A204.1 (cell line): Measurements from ENCODE around the gene DST.
A peak's percentile ranks its signal among the peaks of the same experiment; 100 is the strongest.

Experiments used
- FAIRE-seq: peaks from 2 replicates; lab custom pipeline; 2012; peaks lifted over from hg19 to GRCh38; lab: Jason Lieb, UNC

DST gene

DNA sequence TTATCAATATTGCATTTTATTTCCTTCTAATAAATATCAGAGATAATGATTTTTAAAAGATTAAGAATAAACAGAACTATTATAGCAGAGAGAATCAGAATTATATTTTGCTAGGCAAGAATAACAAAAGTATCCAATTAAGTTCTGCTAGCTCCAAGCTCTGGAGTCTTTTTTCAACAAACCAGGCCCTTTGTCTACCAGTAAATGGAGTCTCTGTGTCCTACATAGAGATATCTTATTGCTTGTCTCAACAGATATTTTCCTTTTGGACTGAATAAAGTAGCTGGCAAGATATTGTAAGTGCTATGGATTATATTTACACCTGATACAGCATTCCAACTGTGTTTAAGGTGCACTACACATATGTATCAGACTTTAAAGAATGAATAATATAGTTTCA lies 107.1 kb downstream of the DST start:
- FAIRE-seq, result no peak

DNA sequence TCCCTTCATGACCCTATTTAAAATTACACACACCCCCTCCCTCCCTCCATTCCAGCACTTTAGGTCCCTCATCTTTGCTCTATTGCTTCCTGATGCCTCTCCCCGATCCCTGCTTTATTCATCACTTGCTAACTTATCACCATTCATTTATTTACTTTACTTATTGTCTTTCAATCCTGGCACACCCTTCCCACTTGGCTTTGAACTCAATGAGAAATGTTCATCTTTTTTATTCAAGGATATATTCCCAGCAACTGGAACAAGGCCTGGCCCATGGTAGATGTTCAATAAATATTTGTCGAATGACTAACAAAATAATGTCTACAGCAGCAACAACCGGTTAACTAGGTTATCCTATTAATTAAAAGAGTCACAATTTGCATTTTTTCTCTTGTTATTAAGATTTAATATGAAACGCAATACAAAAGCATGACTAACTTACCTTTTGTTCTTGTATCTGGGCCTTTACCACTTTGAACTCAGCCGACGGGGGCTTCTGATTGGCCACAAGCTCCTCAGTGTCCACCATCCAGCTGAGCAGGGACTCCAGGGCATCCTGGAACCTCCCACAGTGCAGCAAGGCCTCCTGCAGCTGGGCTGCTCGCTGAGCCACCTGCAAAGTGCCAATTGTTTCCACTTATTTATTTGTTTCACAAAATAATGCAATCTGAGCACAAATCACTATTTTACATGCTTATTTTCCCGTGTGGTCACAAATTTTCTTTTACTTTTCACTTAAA lies 107.8 kb downstream of the DST start:
- no peak for FAIRE-seq

DNA sequence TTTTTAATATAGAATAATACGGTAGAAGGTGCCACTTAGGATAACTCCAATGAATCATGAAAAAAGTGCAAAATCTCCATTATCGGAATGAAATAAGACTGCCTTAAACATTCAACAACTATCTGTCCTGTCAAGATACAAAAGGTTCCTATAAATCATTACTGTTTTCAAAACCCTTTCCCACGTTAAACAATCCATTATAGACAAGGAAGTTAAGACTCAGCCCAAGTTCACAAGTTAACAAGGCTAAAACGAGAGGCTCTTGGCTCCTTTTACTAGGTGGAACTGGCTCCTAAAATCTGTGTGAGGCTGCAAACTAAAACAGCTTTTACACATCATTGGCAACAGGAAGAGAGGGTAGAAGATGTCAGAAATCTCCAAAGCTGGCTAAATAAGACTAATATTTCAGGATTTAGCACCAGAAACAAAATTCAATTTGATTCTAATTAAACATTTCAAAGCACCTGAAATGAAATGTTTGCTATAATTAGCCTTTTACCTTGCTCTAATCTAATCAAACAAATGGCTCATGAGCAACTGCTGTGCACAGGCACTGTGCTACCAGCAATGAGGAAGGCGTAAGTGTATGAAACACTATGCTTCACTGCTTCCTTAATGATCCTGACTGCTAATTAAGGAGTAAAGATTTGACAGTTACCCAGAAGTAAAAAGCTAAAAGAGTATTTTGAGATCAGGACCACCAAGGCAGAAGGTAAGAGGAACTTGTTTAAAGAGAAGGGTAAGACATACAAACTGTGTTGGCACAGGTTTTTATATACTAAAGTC lies 109.7 kb downstream of the DST start:
- FAIRE-seq, result no peak

DNA sequence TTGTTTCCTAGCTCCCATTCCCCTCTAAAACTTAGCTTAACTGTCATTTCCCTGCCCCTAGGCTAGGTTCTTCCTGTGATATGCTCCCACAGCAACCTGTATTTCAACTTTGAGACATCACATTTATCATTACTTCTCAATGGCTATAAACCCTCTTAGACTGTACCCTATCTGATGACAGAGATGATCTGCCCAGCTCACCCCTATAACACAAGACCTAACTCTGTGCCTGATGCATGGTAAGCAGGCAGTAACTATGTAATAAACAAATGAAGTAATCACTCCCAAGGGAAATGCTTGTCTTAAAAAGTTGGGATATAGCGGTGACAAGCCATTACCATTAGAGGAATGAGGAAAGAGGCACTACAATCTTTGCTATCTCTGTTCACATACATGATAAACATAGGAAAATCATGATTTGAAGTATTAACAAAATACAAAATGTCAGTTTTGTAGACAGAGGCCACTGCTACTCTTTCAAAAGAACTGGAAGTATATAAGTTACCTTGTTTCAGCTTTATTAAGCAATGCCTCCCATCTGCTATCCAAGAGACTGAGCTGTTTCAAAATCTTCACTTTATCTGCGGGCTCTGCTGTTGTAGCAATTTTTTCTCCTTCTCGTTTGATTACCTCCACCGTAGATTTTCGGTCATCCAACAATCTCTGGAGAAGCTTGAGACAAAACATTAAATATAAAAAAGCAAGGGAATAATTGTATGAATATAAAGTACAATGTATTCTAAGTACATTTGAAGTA lies 110.7 kb downstream of the DST start:
- FAIRE-seq, result no peak

DNA sequence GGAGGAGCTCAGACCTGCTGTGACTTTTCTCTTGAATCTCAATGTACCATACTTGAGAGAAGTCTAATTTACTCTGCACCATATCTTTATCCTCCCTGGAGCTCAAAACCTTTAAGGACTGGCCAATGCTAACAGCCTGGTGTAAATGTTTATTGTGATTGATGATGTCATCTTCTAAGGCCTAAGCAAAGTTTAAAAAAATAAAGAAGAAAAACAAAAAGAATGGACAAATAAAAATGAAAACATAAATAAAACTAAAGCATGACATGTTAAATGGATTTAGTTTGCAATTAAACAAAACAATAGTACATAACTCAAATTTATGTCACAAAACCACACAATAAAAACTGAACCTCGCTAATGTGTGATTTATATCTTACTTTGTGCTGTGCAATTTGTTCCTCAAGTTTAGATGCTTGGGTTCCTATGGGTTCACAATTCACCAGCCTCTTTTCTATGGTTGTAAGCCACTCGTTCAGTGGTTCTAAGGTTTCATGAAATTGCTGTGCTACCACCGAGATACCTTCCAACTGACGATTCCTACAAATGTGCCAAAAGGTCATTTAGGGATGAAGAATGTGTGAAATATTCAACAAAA lies 113.0 kb downstream of the DST start:
- no peak for FAIRE-seq

DNA sequence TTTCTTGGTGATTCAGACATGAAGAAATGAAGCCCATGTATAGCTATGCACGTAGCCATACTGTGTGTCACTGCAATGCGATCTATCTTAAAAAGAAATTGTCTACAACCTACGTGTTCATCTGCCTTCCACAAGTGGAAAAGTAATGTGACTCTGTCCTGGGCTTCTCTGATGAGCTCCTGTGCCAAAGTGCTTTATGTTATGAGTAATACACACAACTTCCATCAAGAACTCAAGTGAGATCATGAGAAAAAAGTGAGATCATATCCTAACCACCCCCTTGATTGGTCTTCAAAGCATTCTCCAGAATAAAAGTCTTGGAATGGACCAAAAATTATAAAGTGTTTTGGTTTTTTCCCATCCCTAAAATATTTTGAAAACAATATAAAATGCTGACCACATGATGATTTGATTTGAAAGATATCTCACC lies 114.3 kb downstream of the DST start:
- no peak for FAIRE-seq

DNA sequence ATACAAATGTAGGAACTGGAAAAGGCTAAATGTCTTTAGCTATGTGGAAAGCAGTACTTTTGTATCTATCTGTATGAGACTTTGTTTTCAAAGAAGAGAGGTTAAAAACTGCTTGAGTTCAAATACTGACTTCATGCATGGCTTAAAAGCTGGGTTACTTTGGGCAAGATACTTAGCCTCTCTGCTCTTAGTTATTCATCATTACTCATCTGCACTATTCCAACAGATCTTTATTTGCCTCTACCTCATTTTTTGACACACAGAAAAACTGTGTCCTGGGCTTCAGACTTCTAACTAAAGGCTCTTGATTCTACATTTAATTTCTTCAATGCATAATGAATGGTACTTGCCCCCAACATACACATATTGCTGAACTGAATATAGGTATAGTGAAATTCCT lies 114.8 kb downstream of the DST start:
- FAIRE-seq, result no peak

DNA sequence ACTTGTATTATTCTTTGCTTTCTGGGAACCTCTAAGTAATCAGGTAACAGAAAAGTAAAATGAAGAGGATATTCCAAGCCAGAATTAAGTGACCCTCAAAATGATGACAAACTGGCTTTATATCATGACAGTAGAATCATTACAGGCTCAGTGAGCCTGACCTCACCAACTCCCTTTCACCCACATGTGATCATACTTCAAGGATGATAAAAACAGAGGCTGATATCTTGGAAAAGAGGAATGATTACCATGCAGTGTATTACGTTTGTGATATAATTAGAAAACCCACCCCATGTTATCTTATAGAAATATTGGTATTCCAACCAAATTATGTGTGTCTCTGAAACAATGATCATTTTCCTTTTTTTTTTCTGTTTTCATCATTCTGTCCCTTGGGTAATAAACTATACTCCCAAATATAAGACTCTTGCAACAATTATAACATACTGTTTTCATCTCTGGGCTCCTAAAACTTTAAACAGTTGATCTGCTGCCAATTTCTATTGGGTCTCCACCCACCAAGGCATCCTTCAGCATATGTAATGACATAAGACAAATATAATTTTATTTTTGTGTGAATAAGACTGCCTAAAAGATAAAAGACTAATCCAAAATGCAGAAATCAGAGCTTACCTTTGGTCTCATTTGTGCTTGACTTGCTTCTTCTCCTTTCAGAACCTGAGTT lies 115.7 kb downstream of the DST start:
- FAIRE-seq, result no peak

DNA sequence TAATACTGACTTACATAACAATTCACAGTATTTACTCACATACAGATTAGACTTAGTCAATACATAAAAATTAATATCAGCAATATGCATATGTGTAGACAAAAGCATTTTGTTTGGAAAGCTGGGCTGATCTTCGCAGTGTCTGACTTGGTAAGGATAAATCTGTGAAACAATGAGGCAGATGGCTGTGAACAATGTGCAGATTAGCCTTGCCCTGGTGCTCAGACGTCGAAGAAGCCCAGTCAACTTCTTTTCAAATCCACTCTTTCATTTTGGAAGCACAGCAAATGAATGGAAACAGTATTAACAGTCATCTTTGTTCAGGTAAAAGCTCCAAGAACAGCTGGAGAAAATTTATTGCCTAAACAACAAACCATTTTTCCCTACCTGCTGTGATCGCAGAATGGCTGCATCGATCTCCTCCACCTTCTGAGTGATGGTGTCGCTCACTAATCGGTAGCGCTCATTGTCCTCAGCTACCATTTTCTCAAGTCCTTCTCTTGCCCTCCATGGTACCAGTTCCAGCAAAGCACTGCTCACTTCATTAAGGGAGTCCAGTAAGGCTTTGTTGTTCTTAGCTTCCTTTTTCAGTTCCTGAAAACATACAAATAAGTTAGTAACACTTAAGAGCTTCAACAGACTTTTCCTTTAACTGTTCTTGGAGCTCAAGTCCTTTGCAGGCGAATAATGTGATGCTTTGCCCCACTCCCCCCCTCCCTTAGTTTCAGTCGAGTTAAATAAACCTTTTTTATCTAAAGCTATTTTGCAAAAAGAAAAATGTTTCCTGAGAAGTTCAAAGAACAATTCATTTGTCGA lies 116.5 kb downstream of the DST start:
- no peak for FAIRE-seq

DNA sequence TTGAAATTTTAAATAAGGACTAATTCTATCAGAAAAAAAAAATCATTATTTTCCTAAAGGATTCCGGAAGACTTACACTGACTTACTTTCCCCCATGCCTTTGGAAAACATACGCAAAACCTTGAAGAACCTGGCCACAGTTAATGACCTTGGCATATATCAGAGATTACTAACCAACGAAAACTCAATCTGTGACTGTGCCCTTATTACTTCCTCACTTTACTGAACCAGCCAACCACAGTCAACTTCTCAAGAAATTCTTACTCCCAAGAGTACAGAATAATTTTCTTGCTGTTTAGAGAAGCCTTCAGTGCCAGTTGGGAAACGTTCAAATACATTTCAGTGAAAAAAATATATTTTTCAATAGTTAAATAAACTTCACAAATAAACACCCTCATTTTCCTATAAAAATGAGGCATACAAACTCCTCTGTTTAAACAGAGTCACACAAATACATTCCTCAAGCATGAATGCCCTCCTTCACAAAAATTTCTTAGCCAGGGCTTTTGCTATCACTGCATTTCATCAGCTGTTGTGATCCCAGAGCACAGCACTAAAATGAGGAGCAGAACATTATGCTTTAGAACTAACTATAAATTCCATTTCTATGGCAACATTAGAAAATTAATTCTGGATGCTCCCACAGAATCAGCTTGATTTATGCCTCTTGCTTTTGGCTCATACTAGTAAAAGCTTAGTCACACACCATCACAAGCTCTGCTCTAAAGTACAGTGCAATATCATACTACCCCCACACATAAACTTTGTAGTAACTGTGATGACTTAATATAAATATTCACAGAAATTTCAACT lies 117.6 kb downstream of the DST start:
- no peak for FAIRE-seq

DNA sequence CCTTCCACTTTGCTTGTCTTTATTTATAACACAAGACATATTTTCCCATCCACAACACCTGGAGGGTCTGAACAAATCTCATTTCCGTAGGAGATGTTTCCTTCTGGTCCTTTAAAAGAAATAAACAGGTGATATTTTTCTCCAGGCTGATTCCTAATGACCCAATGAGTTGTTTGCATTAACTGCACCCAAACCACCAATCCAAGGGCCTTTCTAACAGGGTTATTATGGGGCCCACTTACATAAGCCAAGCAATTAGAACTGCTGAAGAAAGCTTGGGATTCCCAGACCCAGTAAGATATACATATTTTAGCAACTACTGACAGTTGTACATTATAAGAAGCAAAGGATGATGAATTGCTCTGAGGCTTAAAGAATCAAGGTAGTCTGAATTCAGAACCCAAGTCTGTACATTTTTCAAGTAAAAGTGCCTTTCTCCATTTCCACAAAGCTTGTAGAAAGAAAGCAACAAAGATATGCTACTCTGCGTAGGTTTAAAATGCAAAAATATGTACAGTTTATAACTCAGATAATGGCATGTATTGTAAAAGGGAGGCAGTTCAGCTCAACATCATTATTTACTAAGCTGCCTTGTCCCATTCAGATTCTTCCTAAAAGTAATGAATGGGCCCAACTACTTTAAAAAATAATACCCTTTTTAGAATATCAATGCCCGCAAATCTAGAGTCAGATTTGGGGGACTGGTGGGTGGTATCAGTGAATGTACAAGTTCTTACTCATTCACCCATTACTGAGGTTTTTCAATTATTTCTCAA lies 120.0 kb downstream of the DST start:
- FAIRE-seq, result no peak

DNA sequence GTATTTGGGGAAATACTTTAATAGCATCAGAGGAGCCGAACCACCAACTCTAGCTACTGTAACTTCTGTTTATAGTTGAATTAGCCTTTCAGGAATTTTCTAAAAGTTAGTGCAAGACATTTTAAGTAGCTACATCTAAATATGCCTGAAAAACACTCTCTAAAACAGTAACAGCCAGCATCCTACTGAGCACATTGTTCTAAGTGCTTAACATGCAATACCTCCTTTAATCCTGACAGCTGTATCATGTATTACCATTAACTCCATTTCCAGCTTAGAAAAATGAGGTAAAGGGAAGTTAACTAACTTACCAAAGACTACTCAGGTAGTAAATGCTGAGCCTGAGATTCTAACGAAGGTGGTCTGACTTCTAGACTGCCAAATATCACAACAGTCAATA lies 120.7 kb downstream of the DST start:
- no peak for FAIRE-seq

DNA sequence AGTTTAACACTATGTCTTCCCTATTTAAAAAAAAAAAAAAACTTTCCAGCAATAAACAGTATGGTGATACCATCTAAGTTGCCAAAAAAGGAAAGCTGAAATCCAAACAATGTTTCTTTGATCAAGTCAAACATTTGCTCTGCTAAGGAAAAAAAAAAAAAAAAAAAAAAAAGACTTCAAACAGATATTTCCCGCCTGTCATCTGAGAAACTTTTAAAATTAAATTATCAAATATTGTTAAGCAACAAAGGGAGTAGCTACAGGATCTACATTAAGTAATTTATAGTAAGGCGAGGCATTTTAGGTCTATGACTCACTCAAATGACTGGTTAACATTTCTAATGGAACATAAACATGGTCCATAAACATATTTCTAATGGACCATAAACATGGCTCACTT lies 121.2 kb downstream of the DST start:
- no peak for FAIRE-seq

DNA sequence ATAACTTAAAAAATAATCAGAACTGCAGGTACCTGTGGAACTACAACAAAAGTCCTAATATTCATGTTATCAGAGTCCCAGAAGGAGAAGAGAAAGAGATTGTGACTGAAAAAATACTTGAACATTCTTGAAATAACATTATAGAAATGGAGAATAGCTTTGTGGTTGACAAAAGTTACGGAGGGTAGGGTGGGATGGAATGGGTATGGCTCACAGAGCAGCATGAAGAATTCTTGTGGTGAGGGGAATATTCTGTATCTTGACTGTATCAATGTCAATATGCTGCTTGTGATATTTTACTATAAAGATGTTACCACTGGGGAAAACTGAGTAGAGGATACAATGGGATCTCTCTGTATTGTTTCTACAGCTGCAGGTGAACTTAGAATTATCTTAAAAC lies 122.5 kb downstream of the DST start:
- no peak for FAIRE-seq

DNA sequence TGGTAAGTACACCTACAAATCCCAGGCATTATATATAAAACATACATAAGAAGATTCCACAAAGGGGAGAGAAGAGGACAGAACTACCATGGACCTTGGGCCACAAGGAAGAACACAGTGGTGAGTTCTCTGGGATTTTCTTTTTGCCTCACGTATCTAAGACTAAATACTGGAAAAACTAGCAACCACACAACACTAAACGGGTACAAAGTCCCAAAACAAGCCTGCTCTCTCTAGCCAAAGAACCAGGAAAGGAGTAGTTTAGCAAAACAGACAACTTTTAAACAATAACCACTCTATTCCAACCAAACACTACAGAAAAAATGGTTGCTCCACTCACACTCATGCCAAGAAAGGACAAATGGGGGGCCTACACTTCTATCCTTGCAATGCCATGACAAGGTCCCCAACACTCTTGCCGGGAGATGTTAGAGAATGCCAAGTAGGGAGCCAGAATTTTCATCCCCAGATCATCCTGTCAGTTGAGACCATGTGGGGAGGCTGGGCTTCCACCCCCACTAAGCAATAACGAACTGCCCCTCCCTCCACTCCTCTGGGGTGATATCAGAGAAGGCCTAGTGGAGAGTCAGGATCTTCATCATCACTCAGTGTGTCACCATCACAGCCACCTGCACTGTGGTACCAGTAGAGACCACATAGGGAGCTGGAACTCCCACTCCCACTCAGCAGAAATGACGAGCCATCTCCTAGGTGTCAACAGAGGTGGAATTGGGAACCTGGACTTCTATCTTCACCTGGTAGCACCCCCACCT lies 123.5 kb downstream of the DST start:
- FAIRE-seq, result no peak

DNA sequence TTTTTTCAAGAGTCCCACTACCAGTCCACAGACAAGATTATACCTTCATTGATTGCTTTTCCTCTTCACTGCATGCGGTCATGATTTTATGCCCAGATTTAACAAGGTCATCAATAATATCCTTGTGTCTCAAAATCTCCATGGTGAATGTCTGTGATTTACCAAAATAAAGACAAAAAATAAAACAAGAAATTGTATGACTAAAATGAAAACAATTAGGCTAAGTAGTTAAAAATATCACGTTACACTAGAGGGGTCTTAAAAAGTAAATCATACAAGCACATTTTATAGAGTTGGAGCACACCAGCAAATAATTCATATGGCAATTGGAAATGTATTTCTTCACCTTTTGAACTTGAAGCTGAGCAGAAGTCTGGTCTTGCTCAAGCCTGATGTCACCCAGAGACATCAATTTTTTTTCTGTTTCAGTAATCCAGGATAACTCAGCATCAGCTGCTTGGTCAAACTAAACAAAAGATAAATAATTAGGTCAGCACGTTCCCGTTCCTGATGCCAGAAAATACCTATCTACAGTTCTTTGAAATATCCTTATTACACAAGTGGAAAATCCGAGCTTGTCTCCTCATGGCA lies 125.4 kb downstream of the DST start:
- FAIRE-seq, result no peak

DNA sequence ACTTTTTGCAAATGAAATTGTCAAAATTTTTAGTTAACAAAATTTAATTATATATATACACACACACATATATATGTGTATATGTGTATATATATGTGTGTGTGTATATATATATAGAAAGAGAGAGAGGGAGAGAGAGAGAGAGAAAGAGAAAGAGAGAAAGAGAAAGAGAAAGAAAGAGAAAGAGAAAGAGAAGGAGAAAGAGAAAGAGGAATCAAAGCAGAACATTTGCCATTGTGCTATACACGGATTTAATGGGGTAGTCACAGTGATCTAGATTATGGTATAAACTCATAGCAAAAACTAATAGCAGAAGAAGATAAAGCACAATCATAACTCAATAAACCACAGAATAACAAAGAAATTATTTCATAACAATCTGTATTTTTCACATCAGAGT lies 126.7 kb downstream of the DST start:
- FAIRE-seq, result peak; percentile 61
